CD14-positive monocyte (primary cell): ENCODE data around the gene LIMK2. TPM values are rescaled to one million over a fixed set of nuclear protein-coding genes. Genes with fewer than 3 reads are reported as not detected.

ENCODE experiments used
- DNase-seq, 3 donors: peaks; one replicate each; pipeline ENCODE4 v3.0.0-alpha.2; 2011 to 2022
- H2AFZ ChIP-seq: 2 replicates; pipeline ENCODE4 v1.6.0; 2012; ENCODE audit warnings: mild to moderate bottlenecking, low read depth, low read length, inconsistent platforms; ENCODE audit not compliant: insufficient read depth, poor library complexity, severe bottlenecking
- H3K27ac ChIP-seq, 2 donors: 1 replicate in 1 of 2; 2 replicates in 1 of 2; pipeline ENCODE4 v1.5.1; 2012 to 2013; ENCODE audit warnings: low read length in 2 of 2, control low read depth in 1 of 2, inconsistent platforms in 1 of 2, low read depth in 1 of 2, mild to moderate bottlenecking in 1 of 2
- H3K27me3 ChIP-seq, 2 donors: one replicate each; pipeline versions ENCODE4 v1.6.0 to v1.6.1; 2011 to 2013; ENCODE audit warnings: low read length in 2 of 2; ENCODE audit not compliant: control insufficient read depth in 2 of 2, insufficient read depth in 2 of 2
- H3K36me3 ChIP-seq, 2 donors: replicated peaks in 1 of 2; 1 replicate in 1 of 2; 2 replicates in 1 of 2; pipeline versions ENCODE4 v1.5.1 to v1.6.1; 2012 to 2013; ENCODE audit warnings: low read length in 2 of 2, control low read depth in 1 of 2, inconsistent platforms in 1 of 2, mild to moderate bottlenecking in 1 of 2; ENCODE audit not compliant: insufficient read depth in 2 of 2, control insufficient read depth in 1 of 2
- H3K4me1 ChIP-seq, 2 donors: 1 replicate in 1 of 2; 2 replicates in 1 of 2; pipeline versions ENCODE4 v1.5.1 to v1.6.1; 2012 to 2013; ENCODE audit warnings: low read length in 2 of 2, control low read depth in 1 of 2, inconsistent platforms in 1 of 2, mild to moderate bottlenecking in 1 of 2, moderate library complexity in 1 of 2; ENCODE audit not compliant: insufficient read depth in 2 of 2, control insufficient read depth in 1 of 2
- H3K4me2 ChIP-seq: replicated peaks from 2 replicates; pipeline ENCODE3; 2012; ENCODE audit warnings: low read length, moderate library complexity, mild to moderate bottlenecking; ENCODE audit not compliant: poor library complexity, severe bottlenecking; ENCODE audit errors: extremely low read depth
- H3K4me3 ChIP-seq, 3 experiments: fragments of 200-600 bp in 1 of 3; sonication (generic) in 1 of 3; replicated peaks in 1 of 3; 1 replicate in 2 of 3; 2 replicates in 1 of 3; pipeline ENCODE4 v1.5.1; 2011 to 2013; ENCODE audit warnings: low read length in 3 of 3, mild to moderate bottlenecking in 3 of 3, control low read depth in 2 of 3, low read depth in 2 of 3, inconsistent platforms in 1 of 3, moderate library complexity in 1 of 3
- H3K79me2 ChIP-seq: 2 replicates; pipeline ENCODE4 v1.6.0; 2012; ENCODE audit warnings: mild to moderate bottlenecking, control low read depth, inconsistent platforms, low read length, moderate library complexity; ENCODE audit not compliant: insufficient read depth
- H3K9ac ChIP-seq: 2 replicates; pipeline ENCODE4 v1.6.0; 2017; ENCODE audit warnings: low read length, mild to moderate bottlenecking; ENCODE audit not compliant: insufficient read depth, poor library complexity, severe bottlenecking
- H3K9me3 ChIP-seq, 2 donors: replicated peaks in 1 of 2; 1 replicate in 1 of 2; 2 replicates in 1 of 2; pipeline versions ENCODE4 v1.5.1 to v1.6.1; 2012 to 2013; ENCODE audit warnings: low read length in 2 of 2, control low read depth in 1 of 2; ENCODE audit not compliant: control insufficient read depth in 1 of 2, insufficient read depth in 1 of 2
- H4K20me1 ChIP-seq: 2 replicates; pipeline ENCODE4 v1.6.0; 2012; ENCODE audit warnings: mild to moderate bottlenecking, low read length, control low read depth, moderate library complexity; ENCODE audit not compliant: insufficient read depth
- H3K27ac Mint-ChIP-seq, 7 donors: one replicate each; pipeline ENCODE4 v1.8.0; 2020; ENCODE audit warnings: mild to moderate bottlenecking in 7 of 7, mixed read lengths in 7 of 7, moderate library complexity in 6 of 7, inconsistent platforms in 2 of 7
- H3K27me3 Mint-ChIP-seq, 3 donors: one replicate each; pipeline ENCODE4 v1.8.0; 2021 to 2022; ENCODE audit warnings: low read depth in 3 of 3, mild to moderate bottlenecking in 3 of 3, mixed read lengths in 3 of 3, moderate library complexity in 3 of 3, inconsistent platforms in 1 of 3
- H3K36me3 Mint-ChIP-seq, 2 donors: one replicate each; pipeline ENCODE4 v1.8.0; 2020; ENCODE audit warnings: mixed read lengths in 2 of 2, inconsistent platforms in 1 of 2, mild to moderate bottlenecking in 1 of 2
- H3K4me1 Mint-ChIP-seq: one replicate; pipeline ENCODE4 v1.8.0; 2020; ENCODE audit warnings: mild to moderate bottlenecking, mixed read lengths
- H3K4me3 Mint-ChIP-seq, 2 donors: one replicate each; pipeline ENCODE4 v1.8.0; 2020; ENCODE audit warnings: mild to moderate bottlenecking in 2 of 2, mixed read lengths in 2 of 2, moderate library complexity in 1 of 2
- H3K9me3 Mint-ChIP-seq, 7 donors: one replicate each; pipeline ENCODE4 v1.8.0; 2020 to 2022; ENCODE audit warnings: mixed read lengths in 7 of 7, mild to moderate bottlenecking in 6 of 7, moderate library complexity in 6 of 7, inconsistent platforms in 2 of 7
- WGBS: methylation state at CpG from one replicate; pipeline ENCODE4 v1.1.5; 2013; ENCODE audit warnings: missing lambda C conversion rate; ENCODE audit not compliant: insufficient coverage; 5-methylcytosine and 5-hydroxymethylcytosine counted together
- intact Hi-C, 2 donors: fragments of 100-400 bp; cut with micrococcal nuclease; formaldehyde crosslinking; loops; one replicate each; pipeline versions ENCODE4 v1.15.0 to v1.15.1; 2023
- polyA plus RNA-seq, 3 donors: library from polyadenylated mRNA; depleted of rRNA in 1 of 3; unstranded in 2 of 3; stranded (reverse) in 1 of 3; fragments of 300-500 nt in 2 of 3; fragments of >200 nt in 1 of 3; fragmentation: Illumina TruSeq in 2 of 3; gene quantifications; 1 replicate in 2 of 3; 2 replicates in 1 of 3; pipeline ENCODE4 v1.2.3, GENCODE V29; 2012 to 2021
- TF ChIP-seq, protein P1 (sequence below): fragments of 200-600 bp; IDR thresholded peaks from one replicate; pipeline ENCODE4 v1.8.0; 2022; ENCODE audit warnings: antibody characterized with exemption, mild to moderate bottlenecking

LIMK2 gene
- polyA plus RNA-seq, 3 donors, result 5.5 to 14.2 (median 10.1) TPM

DNA sequence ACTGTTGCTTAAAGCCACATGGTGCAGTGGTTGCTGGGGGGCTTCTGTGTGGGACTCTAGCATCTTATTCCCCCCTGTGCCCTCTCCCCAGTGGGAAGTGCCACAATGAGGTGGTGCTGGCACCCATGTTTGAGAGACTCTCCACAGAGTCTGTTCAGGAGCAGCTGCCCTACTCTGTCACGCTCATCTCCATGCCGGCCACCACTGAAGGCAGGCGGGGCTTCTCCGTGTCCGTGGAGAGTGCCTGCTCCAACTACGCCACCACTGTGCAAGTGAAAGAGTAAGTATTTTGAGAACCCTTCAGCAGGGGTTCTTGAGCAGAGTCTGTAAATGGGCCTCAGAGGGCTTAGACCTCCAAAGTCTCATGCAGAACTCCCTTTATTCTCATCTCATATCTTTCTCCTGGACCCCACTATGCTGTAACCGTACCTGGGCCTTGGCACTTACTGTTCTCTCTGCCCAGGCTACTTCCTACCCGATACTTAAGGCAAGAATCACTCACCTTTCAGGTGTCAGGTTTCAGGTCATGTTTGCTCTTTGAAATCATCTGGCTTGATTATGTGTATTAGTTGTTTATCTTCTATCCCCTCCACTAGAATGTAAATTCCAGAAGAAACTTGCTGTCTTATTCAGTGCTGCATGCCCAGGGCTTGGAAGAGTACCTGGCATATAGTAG is 47.8 kb downstream of the LIMK2 start:
- H3K27ac ChIP-seq, result no peak overlapping the region
- H3K4me3 Mint-ChIP-seq, result no peak overlapping the region
- H3K27ac Mint-ChIP-seq, result peak overlapping the region in 1 of 7 donors; percentile 80
- intact Hi-C loops, result no loop called here
- no peaks in the 10 kb centered on the region for H3K9me3 Mint-ChIP-seq
- H3K9me3 ChIP-seq, result no peaks in the 10 kb centered on the region
- peaks cover 61 to 73% of the 10 kb centered on the region in 2 donors for H3K36me3 Mint-ChIP-seq
- no peak overlapping the region for H3K4me3 ChIP-seq
- H3K36me3 ChIP-seq, result peaks cover 58 to 71% of the 10 kb centered on the region in 2 donors
- no peaks in the 10 kb centered on the region for H4K20me1 ChIP-seq
- no peak overlapping the region for H2AFZ ChIP-seq
- no peaks in the 10 kb centered on the region for H3K4me1 ChIP-seq
- no peak overlapping the region for H3K4me2 ChIP-seq
- TF ChIP-seq, protein P1, sequence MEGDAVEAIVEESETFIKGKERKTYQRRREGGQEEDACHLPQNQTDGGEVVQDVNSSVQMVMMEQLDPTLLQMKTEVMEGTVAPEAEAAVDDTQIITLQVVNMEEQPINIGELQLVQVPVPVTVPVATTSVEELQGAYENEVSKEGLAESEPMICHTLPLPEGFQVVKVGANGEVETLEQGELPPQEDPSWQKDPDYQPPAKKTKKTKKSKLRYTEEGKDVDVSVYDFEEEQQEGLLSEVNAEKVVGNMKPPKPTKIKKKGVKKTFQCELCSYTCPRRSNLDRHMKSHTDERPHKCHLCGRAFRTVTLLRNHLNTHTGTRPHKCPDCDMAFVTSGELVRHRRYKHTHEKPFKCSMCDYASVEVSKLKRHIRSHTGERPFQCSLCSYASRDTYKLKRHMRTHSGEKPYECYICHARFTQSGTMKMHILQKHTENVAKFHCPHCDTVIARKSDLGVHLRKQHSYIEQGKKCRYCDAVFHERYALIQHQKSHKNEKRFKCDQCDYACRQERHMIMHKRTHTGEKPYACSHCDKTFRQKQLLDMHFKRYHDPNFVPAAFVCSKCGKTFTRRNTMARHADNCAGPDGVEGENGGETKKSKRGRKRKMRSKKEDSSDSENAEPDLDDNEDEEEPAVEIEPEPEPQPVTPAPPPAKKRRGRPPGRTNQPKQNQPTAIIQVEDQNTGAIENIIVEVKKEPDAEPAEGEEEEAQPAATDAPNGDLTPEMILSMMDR, result no peak
- no peaks in the 10 kb centered on the region for H3K4me1 Mint-ChIP-seq
- H3K27me3 Mint-ChIP-seq, result peaks cover 0 to 4% (median 0%) of the 10 kb centered on the region in 3 donors
- DNase-seq, result no peak
- WGBS, result 100% methylated on average over 6 of the region's 8 CpGs
- no peak overlapping the region for H3K9ac ChIP-seq
- no peaks in the 10 kb centered on the region for H3K79me2 ChIP-seq
- no peaks in the 10 kb centered on the region for H3K27me3 ChIP-seq

DNA sequence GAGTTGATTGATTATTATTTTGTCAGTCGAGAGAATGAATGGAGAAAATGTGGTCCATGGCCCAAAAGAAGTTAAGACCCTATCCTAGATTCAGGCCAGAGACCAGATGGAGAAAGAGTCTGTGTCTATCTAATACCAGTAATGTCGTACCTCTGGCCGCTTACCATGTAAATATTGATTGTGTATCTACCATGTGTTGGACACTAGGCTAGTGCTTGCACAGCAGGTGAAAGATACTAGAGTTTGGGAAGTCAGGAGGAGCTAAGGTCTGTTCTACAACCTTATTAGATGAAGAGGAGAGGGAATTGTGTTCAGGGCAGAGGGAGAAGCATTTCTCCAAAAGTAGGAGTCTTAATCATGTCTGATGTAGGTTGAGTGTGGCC is 48.4 kb downstream of the LIMK2 start:
- peaks cover 58 to 73% of the 10 kb centered on the region in 2 donors for H3K36me3 ChIP-seq
- H3K27ac ChIP-seq, result no peak overlapping the region
- no peaks in the 10 kb centered on the region for H3K27me3 ChIP-seq
- Mint-ChIP-seq H3K4me3 (no peak overlapping the region), H3K27me3 (peaks cover 0 to 4% (median 0%) of the 10 kb centered on the region in 3 donors), H3K9me3 (no peaks in the 10 kb centered on the region), H3K27ac (peak overlapping the region in 3 of 7 donors; percentile 1 to 82 (median 42)), H3K36me3 (peaks cover 61 to 77% of the 10 kb centered on the region in 2 donors), H3K4me1 (no peaks in the 10 kb centered on the region)
- H3K4me3 ChIP-seq, result no peak overlapping the region
- H3K4me2 ChIP-seq, result no peak overlapping the region
- H3K4me1 ChIP-seq, result no peaks in the 10 kb centered on the region
- TF ChIP-seq, protein P1, result no peak
- intact Hi-C loops, result no loop called here
- H3K79me2 ChIP-seq, result no peaks in the 10 kb centered on the region
- 100% methylated on average over 3 of the region's 3 CpGs for WGBS
- H4K20me1 ChIP-seq, result no peaks in the 10 kb centered on the region
- no peaks in the 10 kb centered on the region for H3K9me3 ChIP-seq
- no peak for DNase-seq
- H3K9ac ChIP-seq, result no peak overlapping the region
- H2AFZ ChIP-seq, result no peak overlapping the region
